Measurements from ENCODE around the gene HSPA9.
"Not testable (repeated sequence)": the region's sequence is repeated elsewhere in the genome, so short reads cannot be mapped to it uniquely, and the experiment has no call there.

HSPA9 gene

DNA sequence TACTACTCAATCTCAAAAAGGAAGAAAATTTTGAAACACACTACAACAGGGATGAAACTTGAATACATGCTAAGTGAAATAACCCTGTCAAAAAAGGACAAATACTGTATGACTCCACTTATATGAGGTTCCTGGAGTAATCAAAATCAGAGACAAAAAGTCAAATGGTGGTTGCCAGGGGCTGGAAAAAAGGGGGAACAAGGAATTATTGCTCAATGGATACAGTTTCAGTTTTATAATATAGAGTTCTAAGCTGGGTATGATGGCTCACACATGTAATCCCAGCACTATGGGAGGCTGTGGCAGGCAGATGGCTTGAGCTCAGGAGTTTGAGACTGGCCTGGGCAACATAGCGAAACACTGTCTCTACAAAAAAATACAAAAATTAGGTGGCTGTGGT, 61.2 kb downstream of the HSPA9 start:
- POLR2A ChIA-PET, result interaction anchor here (1.0 to 1.3 kb wide), 2 partner anchors 12 to 29 kb away, joined by 4 read pairs; partner anchors contain the start of gene ETF1

DNA sequence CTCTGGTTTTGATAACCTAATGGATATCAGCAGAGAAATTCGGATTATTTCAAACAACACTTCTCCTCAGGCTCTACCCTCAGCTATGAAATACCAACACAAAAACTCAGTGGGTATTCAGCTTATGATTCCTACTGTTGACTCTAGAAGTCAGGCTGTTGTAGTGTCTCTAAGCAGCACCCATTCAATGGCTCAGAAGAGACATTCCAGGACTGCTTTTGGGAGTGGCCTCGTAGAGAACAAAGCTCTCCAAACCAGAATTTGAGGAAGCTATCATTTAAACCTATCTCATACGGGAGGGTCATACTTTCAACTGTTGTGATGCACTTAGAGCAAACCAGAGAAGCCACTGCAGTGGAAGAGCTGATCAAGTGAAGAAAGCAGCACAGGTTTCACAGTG, 66.2 kb downstream of the HSPA9 start:
- ChIA-PET CTCF (interaction anchor here (1.0 to 2.7 kb wide), 3 partner anchors 60 to 330 kb away, joined by 3 to 12 read pairs (median 3); partner anchors contain the start of gene KIF20A), POLR2A (interaction anchor here (0.6 kb wide), 1 partner anchor 57 kb away, joined by 3 read pairs; no protein-coding TSS in a partner anchor)
- H3K4me3 ChIP-seq (ENCODE audit: low read depth, low read length), result no peak overlapping the region

More for the DNA sequence above, 61.2 kb downstream of the HSPA9 start:
- Histone ChIP-seq H3K36me3 (ENCODE audit: control insufficient read depth in 2 of 2, insufficient read depth in 1 of 2, low read length in 2 of 2) (peaks cover 88 to 95% of the 10 kb centered on the region in 2 experiments), H3K4me1 (ENCODE audit: control insufficient read depth, insufficient read depth, low read length) (no peaks in the 10 kb centered on the region), H3K27ac (ENCODE audit: extremely low read depth, low read depth, low read length) (no peak overlapping the region; the same call in 1 of the 2 replicates), H3K4me3 (ENCODE audit: low read depth, low read length) (no peak overlapping the region), H3K9me3 (ENCODE audit: control insufficient read depth, insufficient read depth, low read depth, low read length) (no peaks in the 10 kb centered on the region)
- CTCF ChIA-PET, result interaction anchor here (1.0 to 1.4 kb wide), 2 partner anchors 10 to 11 kb away, joined by 3 read pairs; no protein-coding TSS in a partner anchor
- TF ChIP-seq, protein P1, sequence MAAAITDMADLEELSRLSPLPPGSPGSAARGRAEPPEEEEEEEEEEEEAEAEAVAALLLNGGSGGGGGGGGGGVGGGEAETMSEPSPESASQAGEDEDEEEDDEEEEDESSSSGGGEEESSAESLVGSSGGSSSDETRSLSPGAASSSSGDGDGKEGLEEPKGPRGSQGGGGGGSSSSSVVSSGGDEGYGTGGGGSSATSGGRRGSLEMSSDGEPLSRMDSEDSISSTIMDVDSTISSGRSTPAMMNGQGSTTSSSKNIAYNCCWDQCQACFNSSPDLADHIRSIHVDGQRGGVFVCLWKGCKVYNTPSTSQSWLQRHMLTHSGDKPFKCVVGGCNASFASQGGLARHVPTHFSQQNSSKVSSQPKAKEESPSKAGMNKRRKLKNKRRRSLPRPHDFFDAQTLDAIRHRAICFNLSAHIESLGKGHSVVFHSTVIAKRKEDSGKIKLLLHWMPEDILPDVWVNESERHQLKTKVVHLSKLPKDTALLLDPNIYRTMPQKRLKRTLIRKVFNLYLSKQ (tag by site-specific recombination; IDR thresholded peaks at IDR 0.05; ENCODE audit: borderline replicate concordance), result no peak
- TF ChIP-seq ZNF629 (tag by site-specific recombination; IDR thresholded peaks at IDR 0.05) (no peak), ZNF223 (tag by site-specific recombination; IDR thresholded peaks at IDR 0.05) (no peak), ZNF175 (tag by site-specific recombination; IDR thresholded peaks at IDR 0.05) (no peak), GLI2 (tag by site-specific recombination; IDR thresholded peaks at IDR 0.05; ENCODE audit: borderline replicate concordance, low read depth) (no peak)

DNA sequence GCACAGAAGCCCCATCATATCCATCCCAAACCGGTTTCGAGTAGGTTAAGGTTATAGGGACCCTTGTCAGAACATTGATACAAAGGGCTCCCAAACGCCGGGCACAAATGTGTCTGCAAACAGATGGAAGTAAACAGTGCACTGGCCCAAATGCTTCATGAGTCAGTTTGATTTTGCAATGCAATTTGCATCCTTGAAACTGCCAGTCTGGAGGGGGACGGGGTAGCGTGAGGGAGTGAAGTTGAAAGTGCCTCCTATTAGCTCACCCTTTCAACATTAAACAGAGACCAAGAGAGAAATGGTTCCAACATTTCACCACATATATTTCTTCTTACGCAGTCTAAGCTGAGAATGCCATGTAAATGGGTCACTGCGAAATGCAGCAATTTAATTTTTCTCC, 67.7 kb downstream of the HSPA9 start:
- H3K4me3 ChIP-seq (ENCODE audit: low read depth, low read length); H3K9me3 ChIP-seq (ENCODE audit: control insufficient read depth, insufficient read depth, low read depth, low read length); H3K4me1 ChIP-seq (ENCODE audit: control insufficient read depth, insufficient read depth, low read length); H3K27ac ChIP-seq (ENCODE audit: extremely low read depth, low read depth, low read length): not testable (repeated sequence)
- CTCF ChIA-PET, result interaction anchor here (1.1 to 6.3 kb wide), 3 partner anchors 36 to 57 kb away, joined by 3 to 110 read pairs (median 3); partner anchors contain the start of gene EGR1
- POLR2A ChIA-PET, result interaction anchor here (0.9 kb wide), 1 partner anchor 42 kb away, joined by 9 read pairs; no protein-coding TSS in a partner anchor
- peaks cover 44 to 70% of the 10 kb centered on the region in 2 experiments for H3K36me3 ChIP-seq (ENCODE audit: control insufficient read depth in 2 of 2, insufficient read depth in 1 of 2, low read length in 2 of 2)
- TF ChIP-seq, protein P2, sequence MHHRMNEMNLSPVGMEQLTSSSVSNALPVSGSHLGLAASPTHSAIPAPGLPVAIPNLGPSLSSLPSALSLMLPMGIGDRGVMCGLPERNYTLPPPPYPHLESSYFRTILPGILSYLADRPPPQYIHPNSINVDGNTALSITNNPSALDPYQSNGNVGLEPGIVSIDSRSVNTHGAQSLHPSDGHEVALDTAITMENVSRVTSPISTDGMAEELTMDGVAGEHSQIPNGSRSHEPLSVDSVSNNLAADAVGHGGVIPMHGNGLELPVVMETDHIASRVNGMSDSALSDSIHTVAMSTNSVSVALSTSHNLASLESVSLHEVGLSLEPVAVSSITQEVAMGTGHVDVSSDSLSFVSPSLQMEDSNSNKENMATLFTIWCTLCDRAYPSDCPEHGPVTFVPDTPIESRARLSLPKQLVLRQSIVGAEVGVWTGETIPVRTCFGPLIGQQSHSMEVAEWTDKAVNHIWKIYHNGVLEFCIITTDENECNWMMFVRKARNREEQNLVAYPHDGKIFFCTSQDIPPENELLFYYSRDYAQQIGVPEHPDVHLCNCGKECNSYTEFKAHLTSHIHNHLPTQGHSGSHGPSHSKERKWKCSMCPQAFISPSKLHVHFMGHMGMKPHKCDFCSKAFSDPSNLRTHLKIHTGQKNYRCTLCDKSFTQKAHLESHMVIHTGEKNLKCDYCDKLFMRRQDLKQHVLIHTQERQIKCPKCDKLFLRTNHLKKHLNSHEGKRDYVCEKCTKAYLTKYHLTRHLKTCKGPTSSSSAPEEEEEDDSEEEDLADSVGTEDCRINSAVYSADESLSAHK (tag by site-specific recombination; IDR thresholded peaks at IDR 0.05), result peak; percentile 98

More for the DNA sequence above, 66.2 kb downstream of the HSPA9 start:
- Histone ChIP-seq H3K36me3 (ENCODE audit: control insufficient read depth in 2 of 2, insufficient read depth in 1 of 2, low read length in 2 of 2) (peaks cover 58 to 85% of the 10 kb centered on the region in 2 experiments), H3K9me3 (ENCODE audit: control insufficient read depth, insufficient read depth, low read depth, low read length) (no peaks in the 10 kb centered on the region), H3K4me1 (ENCODE audit: control insufficient read depth, insufficient read depth, low read length) (no peaks in the 10 kb centered on the region), H3K27ac (ENCODE audit: extremely low read depth, low read depth, low read length) (no peak overlapping the region)
- TF ChIP-seq, protein P3, sequence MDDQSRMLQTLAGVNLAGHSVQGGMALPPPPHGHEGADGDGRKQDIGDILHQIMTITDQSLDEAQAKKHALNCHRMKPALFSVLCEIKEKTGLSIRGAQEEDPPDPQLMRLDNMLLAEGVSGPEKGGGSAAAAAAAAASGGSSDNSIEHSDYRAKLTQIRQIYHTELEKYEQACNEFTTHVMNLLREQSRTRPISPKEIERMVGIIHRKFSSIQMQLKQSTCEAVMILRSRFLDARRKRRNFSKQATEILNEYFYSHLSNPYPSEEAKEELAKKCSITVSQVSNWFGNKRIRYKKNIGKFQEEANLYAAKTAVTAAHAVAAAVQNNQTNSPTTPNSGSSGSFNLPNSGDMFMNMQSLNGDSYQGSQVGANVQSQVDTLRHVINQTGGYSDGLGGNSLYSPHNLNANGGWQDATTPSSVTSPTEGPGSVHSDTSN (CRISPR knock-in tag; IDR thresholded peaks at IDR 0.05), result no peak
- no peak for TF ChIP-seq ZNF549 (tag by site-specific recombination; IDR thresholded peaks at IDR 0.05)
- no peak for TF ChIP-seq ZNF114 (tag by site-specific recombination; IDR thresholded peaks at IDR 0.05)
- TF ChIP-seq, protein P4, sequence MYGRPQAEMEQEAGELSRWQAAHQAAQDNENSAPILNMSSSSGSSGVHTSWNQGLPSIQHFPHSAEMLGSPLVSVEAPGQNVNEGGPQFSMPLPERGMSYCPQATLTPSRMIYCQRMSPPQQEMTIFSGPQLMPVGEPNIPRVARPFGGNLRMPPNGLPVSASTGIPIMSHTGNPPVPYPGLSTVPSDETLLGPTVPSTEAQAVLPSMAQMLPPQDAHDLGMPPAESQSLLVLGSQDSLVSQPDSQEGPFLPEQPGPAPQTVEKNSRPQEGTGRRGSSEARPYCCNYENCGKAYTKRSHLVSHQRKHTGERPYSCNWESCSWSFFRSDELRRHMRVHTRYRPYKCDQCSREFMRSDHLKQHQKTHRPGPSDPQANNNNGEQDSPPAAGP (tag by site-specific recombination; IDR thresholded peaks at IDR 0.05), result no peak
- no peak for TF ChIP-seq ZNF157 (tag by site-specific recombination; IDR thresholded peaks at IDR 0.05)
- no peak for TF ChIP-seq OSR2 (tag by site-specific recombination; IDR thresholded peaks at IDR 0.05)

Data from HEK293 (cell line).